VCaP (cell line): ENCODE measurements around the gene TENM4.

Experiments used
- H3K27ac ChIP-seq: fragments of 450-650 bp; 2 replicates; pipeline ENCODE4 v1.5.1; 2017
- CTCF ChIP-seq: fragments of 450-650 bp; conservative IDR thresholded peaks from 2 replicates; pipeline ENCODE4 v1.5.1; 2017; ENCODE audit warnings: mild to moderate bottlenecking, moderate library complexity

TENM4 gene

GRCh38 chr11:78684377-78684776, 756.5 kb downstream of the TENM4 start:
- TF ChIP-seq CTCF = no peak
- no peak overlapping the region for H3K27ac ChIP-seq

- H3K27ac ChIP-seq = no peak overlapping the region
- TF ChIP-seq CTCF = no peak
Measured at GRCh38 chr11:78683774-78684173, 757.1 kb downstream of the TENM4 start.

- H3K27ac ChIP-seq = no peak overlapping the region
- no peak for TF ChIP-seq CTCF
Measured at GRCh38 chr11:78676026-78676557, 764.7 kb downstream of the TENM4 start.

GRCh38 chr11:78672850-78673620, 767.8 kb downstream of the TENM4 start:
- TF ChIP-seq CTCF = no peak
- no peak overlapping the region for H3K27ac ChIP-seq

- H3K27ac ChIP-seq = no peak overlapping the region
- no peak for TF ChIP-seq CTCF
Measured at GRCh38 chr11:78669249-78669648, 771.6 kb downstream of the TENM4 start.

GRCh38 chr11:78667461-78667860, 773.4 kb downstream of the TENM4 start:
- H3K27ac ChIP-seq = no peak overlapping the region
- no peak for TF ChIP-seq CTCF

- TF ChIP-seq CTCF = no peak
- H3K27ac ChIP-seq = no peak overlapping the region
Measured at GRCh38 chr11:78666675-78667160, 774.1 kb downstream of the TENM4 start.
